Thoracic aorta (tissue), 2 donors: ENCODE results near the gene SLC38A8. TPM values are rescaled to one million over a fixed set of nuclear protein-coding genes. Genes with fewer than 3 reads are reported as not detected.

Experiments
- ATAC-seq: fragments of 150-250 bp; one replicate; pipeline ENCODE4 v1.8.0; 2017; ENCODE audit warnings: low read depth; ENCODE audit not compliant: insufficient number of reproducible peaks, low FRiP score
- DNase-seq: peaks from one replicate; pipeline ENCODE4 v3.0.0-alpha.2; 2020; ENCODE audit warnings: low spot score
- H3K27ac ChIP-seq, 2 donors: fragments of 200-600 bp; sonication (generic); 1 replicate in 1 of 2; 2 replicates in 1 of 2; pipeline ENCODE4 v1.5.1; 2016; ENCODE audit warnings: mild to moderate bottlenecking in 2 of 2, moderate library complexity in 2 of 2
- H3K27me3 ChIP-seq: fragments of 200-600 bp; sonication (generic); replicated peaks from 2 replicates; pipeline ENCODE4 v1.6.0; 2016; ENCODE audit warnings: mild to moderate bottlenecking; ENCODE audit not compliant: insufficient read depth
- H3K36me3 ChIP-seq: fragments of 200-600 bp; sonication (generic); one replicate; pipeline ENCODE4 v1.5.1; 2016
- H3K4me1 ChIP-seq, 2 donors: fragments of 200-600 bp; sonication (generic); 1 replicate in 1 of 2; 2 replicates in 1 of 2; pipeline versions ENCODE4 v1.5.1 to v1.6.0; 2016; ENCODE audit warnings: low read depth in 2 of 2, mild to moderate bottlenecking in 1 of 2; ENCODE audit not compliant: control insufficient read depth in 1 of 2
- H3K4me3 ChIP-seq: fragments of 200-600 bp; sonication (generic); 2 replicates; pipeline ENCODE4 v1.5.1; 2016; ENCODE audit warnings: mild to moderate bottlenecking
- H3K9me3 ChIP-seq: fragments of 200-600 bp; sonication (generic); 2 replicates; pipeline ENCODE4 v1.5.1; 2016
- total RNA-seq, 2 donors: library from RNA; depleted of rRNA; stranded (reverse); fragments of >200 nt; gene quantifications; one replicate each; pipeline versions ENCODE4 v1.1.0 to v1.2.3, GENCODE V29; 2016
- TF ChIP-seq, protein P1 (sequence below): fragments of 200-600 bp; sonication (generic); IDR thresholded peaks from one replicate; pipeline ENCODE4 v1.5.1; 2019; ENCODE audit warnings: antibody characterized with exemption

SLC38A8 gene
- total RNA-seq, 2 donors from 2014 or later = not detected

DNA sequence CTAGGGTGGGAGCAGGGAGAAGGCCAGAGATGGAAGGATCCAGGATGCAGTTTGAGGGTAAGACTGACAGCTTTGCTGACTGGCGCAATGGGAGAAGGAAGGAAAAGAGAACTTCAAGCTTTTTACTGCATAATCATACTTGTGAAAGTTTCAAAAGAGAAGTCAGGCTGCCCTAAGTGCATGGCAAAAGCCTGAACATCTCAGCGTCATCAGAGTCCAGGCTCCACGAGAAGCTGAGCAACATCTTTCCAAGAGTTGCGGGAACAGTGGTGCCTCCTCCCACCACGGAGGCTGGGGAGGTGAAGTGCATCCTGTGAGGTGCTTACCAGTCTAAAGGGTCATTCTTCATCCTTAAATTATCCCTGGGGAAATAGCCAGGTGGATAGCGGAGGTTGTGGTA is 26.9 kb upstream of the SLC38A8 start:
- no peak for ATAC-seq

DNA sequence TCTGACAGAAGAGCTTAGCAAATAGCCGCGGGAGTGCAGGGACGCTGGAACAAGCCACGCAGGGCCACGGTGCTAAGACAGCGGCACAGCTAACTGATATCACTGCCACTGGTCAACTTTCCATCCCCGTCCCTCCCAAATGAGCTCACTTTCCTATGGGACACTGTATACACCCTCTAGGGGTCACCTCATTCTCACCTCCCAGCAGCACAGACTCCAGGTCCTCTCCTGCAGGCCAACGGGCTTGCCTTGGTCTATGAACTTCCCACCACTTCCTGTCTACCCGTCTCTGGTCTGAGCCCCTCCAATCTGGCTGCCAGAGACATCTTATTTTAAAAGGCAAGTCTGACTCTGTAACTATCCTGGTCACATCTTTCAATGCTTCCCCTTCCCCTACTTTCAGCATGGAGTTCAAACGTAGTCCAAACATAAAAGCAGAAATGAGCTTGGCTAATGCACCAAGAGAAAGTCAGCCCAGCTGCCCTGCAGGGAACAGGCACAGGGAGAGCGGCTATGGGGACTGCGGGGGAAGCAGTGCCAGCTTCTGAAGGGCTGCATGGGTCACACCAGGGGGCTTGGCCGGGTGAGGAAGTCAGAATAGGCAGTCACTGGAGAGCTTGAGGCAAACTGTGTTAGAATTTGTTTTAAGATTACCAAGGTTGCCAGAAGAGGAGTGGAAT is 26.3 kb upstream of the SLC38A8 start:
- ATAC-seq = no peak
- no peak for DNase-seq
- H3K9me3 ChIP-seq = no peaks in the 10 kb centered on the region

More for the DNA sequence above, 26.9 kb upstream of the SLC38A8 start:
- Histone ChIP-seq H3K4me1 (no peaks in the 10 kb centered on the region), H3K27me3 (no peaks in the 10 kb centered on the region), H3K4me3 (no peak overlapping the region), H3K36me3 (peaks cover 60% of the 10 kb centered on the region), H3K27ac (no peak overlapping the region), H3K9me3 (no peaks in the 10 kb centered on the region)
- TF ChIP-seq, protein P1, sequence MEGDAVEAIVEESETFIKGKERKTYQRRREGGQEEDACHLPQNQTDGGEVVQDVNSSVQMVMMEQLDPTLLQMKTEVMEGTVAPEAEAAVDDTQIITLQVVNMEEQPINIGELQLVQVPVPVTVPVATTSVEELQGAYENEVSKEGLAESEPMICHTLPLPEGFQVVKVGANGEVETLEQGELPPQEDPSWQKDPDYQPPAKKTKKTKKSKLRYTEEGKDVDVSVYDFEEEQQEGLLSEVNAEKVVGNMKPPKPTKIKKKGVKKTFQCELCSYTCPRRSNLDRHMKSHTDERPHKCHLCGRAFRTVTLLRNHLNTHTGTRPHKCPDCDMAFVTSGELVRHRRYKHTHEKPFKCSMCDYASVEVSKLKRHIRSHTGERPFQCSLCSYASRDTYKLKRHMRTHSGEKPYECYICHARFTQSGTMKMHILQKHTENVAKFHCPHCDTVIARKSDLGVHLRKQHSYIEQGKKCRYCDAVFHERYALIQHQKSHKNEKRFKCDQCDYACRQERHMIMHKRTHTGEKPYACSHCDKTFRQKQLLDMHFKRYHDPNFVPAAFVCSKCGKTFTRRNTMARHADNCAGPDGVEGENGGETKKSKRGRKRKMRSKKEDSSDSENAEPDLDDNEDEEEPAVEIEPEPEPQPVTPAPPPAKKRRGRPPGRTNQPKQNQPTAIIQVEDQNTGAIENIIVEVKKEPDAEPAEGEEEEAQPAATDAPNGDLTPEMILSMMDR = no peak
- DNase-seq = no peak

DNA sequence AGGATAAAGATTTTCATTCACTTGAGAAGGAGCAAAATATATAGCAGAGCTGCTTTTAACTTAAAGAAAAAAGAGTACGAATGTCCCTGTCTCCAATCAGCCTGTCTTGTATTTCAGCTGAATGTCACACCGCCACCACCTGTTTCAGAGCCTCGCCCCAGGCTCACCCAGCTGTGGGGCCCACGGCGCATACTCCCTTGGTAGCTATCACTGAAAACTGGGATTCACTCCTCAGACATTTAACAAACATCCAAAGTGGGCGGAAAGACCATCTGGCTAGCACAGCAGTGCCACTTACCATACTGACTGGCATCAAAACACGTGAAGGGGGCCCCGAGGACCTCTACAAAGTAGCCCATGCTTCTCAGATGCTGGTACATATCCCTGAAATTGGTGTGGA is 25.4 kb upstream of the SLC38A8 start:
- TF ChIP-seq, protein P1 = no peak
- Histone ChIP-seq H3K27ac (no peak overlapping the region), H3K4me1 (no peaks in the 10 kb centered on the region), H3K9me3 (no peaks in the 10 kb centered on the region), H3K36me3 (peaks cover 59% of the 10 kb centered on the region), H3K4me3 (no peak overlapping the region), H3K27me3 (no peaks in the 10 kb centered on the region)
- no peak for DNase-seq
- no peak for ATAC-seq

More for the DNA sequence above, 26.3 kb upstream of the SLC38A8 start:
- TF ChIP-seq, protein P1 = no peak
- no peak overlapping the region for H3K4me3 ChIP-seq
- no peaks in the 10 kb centered on the region for H3K4me1 ChIP-seq
- no peaks in the 10 kb centered on the region for H3K27me3 ChIP-seq
- no peak overlapping the region for H3K27ac ChIP-seq
- H3K36me3 ChIP-seq = peaks cover 56% of the 10 kb centered on the region

DNA sequence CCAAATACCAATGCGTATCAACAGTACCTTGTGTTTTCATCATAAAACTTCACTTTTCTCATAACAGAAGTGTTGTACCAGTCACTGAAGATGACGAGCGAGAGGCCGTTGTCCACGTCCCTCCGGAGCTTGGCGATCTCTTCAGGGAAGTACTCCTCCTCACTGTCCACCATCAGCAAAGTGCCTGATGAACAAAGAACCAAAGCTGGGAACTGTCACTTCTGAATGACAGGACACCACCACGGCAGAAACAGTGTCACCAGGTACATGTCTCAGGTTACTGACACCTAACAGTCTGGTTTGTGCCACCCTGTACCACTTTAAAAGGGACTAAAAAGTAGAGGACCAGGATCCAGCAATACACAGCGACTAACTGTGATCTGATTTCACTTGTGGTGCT is 25.0 kb upstream of the SLC38A8 start:
- peaks cover 63% of the 10 kb centered on the region for H3K36me3 ChIP-seq
- no peaks in the 10 kb centered on the region for H3K9me3 ChIP-seq
- H3K4me1 ChIP-seq = no peaks in the 10 kb centered on the region
- no peaks in the 10 kb centered on the region for H3K27me3 ChIP-seq
- DNase-seq = no peak
- no peak overlapping the region for H3K27ac ChIP-seq
- TF ChIP-seq, protein P1 = no peak
- no peak for ATAC-seq
- no peak overlapping the region for H3K4me3 ChIP-seq

DNA sequence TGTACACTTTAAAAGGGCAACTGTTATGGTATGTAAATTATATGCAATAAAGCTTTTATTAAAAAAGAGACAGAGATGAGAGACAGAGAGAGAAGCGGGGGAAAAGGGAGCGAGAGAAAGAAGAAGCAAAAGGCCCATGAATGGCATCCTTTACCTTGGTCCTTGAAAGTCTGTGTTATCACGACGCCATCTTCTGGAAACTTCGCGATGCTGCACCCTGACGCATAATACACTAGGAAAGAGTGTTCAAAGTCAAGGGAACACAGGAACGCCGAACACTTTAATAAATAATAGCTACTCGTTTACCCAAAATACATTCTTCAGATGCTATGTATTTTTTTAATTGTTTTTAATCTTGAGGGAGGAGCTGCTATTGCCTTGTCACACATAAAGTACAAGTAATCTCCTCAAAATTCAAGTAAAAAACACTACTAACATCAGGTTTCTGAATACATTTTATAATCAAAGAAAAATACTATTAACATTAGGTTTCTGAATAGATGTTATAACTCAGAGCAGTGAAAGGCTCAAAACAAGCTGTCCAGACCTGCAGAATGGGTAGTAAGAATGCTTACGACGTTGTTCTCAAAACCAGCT is 23.0 kb upstream of the SLC38A8 start:
- no peak for ATAC-seq
- TF ChIP-seq, protein P1 = peak; percentile 60
- no peaks in the 10 kb centered on the region for H3K9me3 ChIP-seq
- no peaks in the 10 kb centered on the region for H3K27me3 ChIP-seq
- H3K4me1 ChIP-seq = no peaks in the 10 kb centered on the region
- DNase-seq = no peak
- no peak overlapping the region for H3K4me3 ChIP-seq
- H3K27ac ChIP-seq = no peak overlapping the region
- peaks cover 60% of the 10 kb centered on the region for H3K36me3 ChIP-seq
